Muscle of leg (tissue), 11 donors: Measurements from ENCODE around the gene SEMA3B. TPM values are rescaled to one million over a fixed set of nuclear protein-coding genes. Genes with fewer than 3 reads are reported as not detected.

Source experiments
- DNase-seq: peaks from one replicate; pipeline ENCODE4 v3.0.0; 2013
- H3K27ac ChIP-seq: one replicate; pipeline ENCODE4 v1.5.1; 2013; ENCODE audit warnings: mild to moderate bottlenecking, low read length, control low read depth
- H3K27me3 ChIP-seq: one replicate; pipeline ENCODE4 v1.6.1; 2013; ENCODE audit warnings: low read length; ENCODE audit not compliant: control insufficient read depth, insufficient read depth
- H3K36me3 ChIP-seq: one replicate; pipeline ENCODE4 v1.6.1; 2013; ENCODE audit warnings: low read length; ENCODE audit not compliant: control insufficient read depth, insufficient read depth
- H3K4me1 ChIP-seq: one replicate; pipeline ENCODE4 v1.6.1; 2013; ENCODE audit warnings: low read length; ENCODE audit not compliant: control insufficient read depth, insufficient read depth
- H3K4me3 ChIP-seq: one replicate; pipeline ENCODE4 v1.5.1; 2013; ENCODE audit warnings: low read length, control low read depth
- H3K9me3 ChIP-seq: replicated peaks from 2 replicates; pipeline ENCODE4 v1.6.1; 2013; ENCODE audit warnings: low read depth, low read length; ENCODE audit not compliant: control insufficient read depth
- WGBS: methylation state at CpG from one replicate; pipeline ENCODE4 v1.1.5; 2013; ENCODE audit warnings: missing lambda C conversion rate; ENCODE audit not compliant: insufficient coverage; 5-methylcytosine and 5-hydroxymethylcytosine counted together
- polyA plus RNA-seq, 8 donors: library from polyadenylated mRNA; unstranded; fragments of 120-200 nt; gene quantifications; one replicate each; pipeline versions ENCODE4 v1.2.1 to v1.2.3, GENCODE V29; 2013; ENCODE audit warnings: inconsistent platforms in 1 of 8, low replicate concordance in 1 of 8; ENCODE audit not compliant: insufficient read length in 8 of 8, insufficient read depth in 1 of 8
- total RNA-seq: library from RNA; stranded (reverse); fragments of 120-200 nt; gene quantifications from one replicate; pipeline ENCODE4 v1.2.4, GENCODE V29; 2013

Gene SEMA3B
- total and polyA plus RNA-seq, 9 donors, result 31.8 to 53.7 (median 40.5) TPM

GRCh38 chr3:50293079-50293801 lies 24.3 kb downstream of the SEMA3B start:
- WGBS, result 71% methylated on average over 10 of the region's 12 CpGs
- peak; percentile 37 for DNase-seq

GRCh38 chr3:50294089-50294488 lies 25.1 kb downstream of the SEMA3B start:
- 92% methylated on average over 3 of the region's 4 CpGs for WGBS
- DNase-seq, result peak; percentile 14
- Histone ChIP-seq H3K27me3 (no peaks in the 10 kb centered on the region), H3K4me1 (peaks cover 29% of the 10 kb centered on the region), H3K9me3 (no peaks in the 10 kb centered on the region), H3K27ac (no peak overlapping the region), H3K4me3 (no peak overlapping the region), H3K36me3 (peaks cover 22% of the 10 kb centered on the region)

More at GRCh38 chr3:50293079-50293801, 24.3 kb downstream of the SEMA3B start:
- no peaks in the 10 kb centered on the region for H3K27me3 ChIP-seq
- peak overlapping the region; percentile 89 for H3K27ac ChIP-seq
- H3K4me3 ChIP-seq, result no peak overlapping the region
- peaks cover 31% of the 10 kb centered on the region for H3K36me3 ChIP-seq
- H3K9me3 ChIP-seq, result no peaks in the 10 kb centered on the region
- peaks cover 21% of the 10 kb centered on the region for H3K4me1 ChIP-seq

- WGBS, result 89% methylated on average over 21 of the region's 22 CpGs
These were observed 25.8 kb downstream of the SEMA3B start for GRCh38 chr3:50294492-50295403.

GRCh38 chr3:50295553-50296431 lies 26.8 kb downstream of the SEMA3B start:
- H3K9me3 ChIP-seq, result no peaks in the 10 kb centered on the region
- no peak overlapping the region for H3K4me3 ChIP-seq
- peaks cover 7% of the 10 kb centered on the region for H3K36me3 ChIP-seq
- peaks cover 41% of the 10 kb centered on the region for H3K4me1 ChIP-seq
- no peak overlapping the region for H3K27ac ChIP-seq
- no peaks in the 10 kb centered on the region for H3K27me3 ChIP-seq
- DNase-seq, result peak; percentile 21
- 90% methylated on average over 6 of the region's 8 CpGs for WGBS

More at GRCh38 chr3:50294492-50295403, 25.8 kb downstream of the SEMA3B start:
- H3K27me3 ChIP-seq, result no peaks in the 10 kb centered on the region
- no peaks in the 10 kb centered on the region for H3K9me3 ChIP-seq
- peak; percentile 13 for DNase-seq
- H3K4me1 ChIP-seq, result peaks cover 31% of the 10 kb centered on the region
- no peak overlapping the region for H3K27ac ChIP-seq
- H3K4me3 ChIP-seq, result no peak overlapping the region
- peaks cover 16% of the 10 kb centered on the region for H3K36me3 ChIP-seq

- Histone ChIP-seq H3K36me3 (peaks cover 7% of the 10 kb centered on the region), H3K4me1 (peaks cover 37% of the 10 kb centered on the region), H3K9me3 (no peaks in the 10 kb centered on the region), H3K27ac (no peak overlapping the region), H3K27me3 (no peaks in the 10 kb centered on the region), H3K4me3 (no peak overlapping the region)
- no peak for DNase-seq
- 90% methylated on average over 14 of the region's 18 CpGs for whole genome bisulfite sequencing
These were observed 27.9 kb downstream of the SEMA3B start for GRCh38 chr3:50296721-50297383.

GRCh38 chr3:50297384-50297775 lies 28.4 kb downstream of the SEMA3B start:
- DNase-seq, result peak; percentile 42
- H3K27ac ChIP-seq, result no peak overlapping the region
- WGBS, result 100% methylated on average over 2 of the region's 2 CpGs
- no peaks in the 10 kb centered on the region for H3K9me3 ChIP-seq
- H3K4me3 ChIP-seq, result no peak overlapping the region
- peaks cover 39% of the 10 kb centered on the region for H3K4me1 ChIP-seq
- peaks cover 7% of the 10 kb centered on the region for H3K36me3 ChIP-seq
- H3K27me3 ChIP-seq, result no peaks in the 10 kb centered on the region

- Histone ChIP-seq H3K36me3 (peaks cover 7% of the 10 kb centered on the region), H3K9me3 (no peaks in the 10 kb centered on the region), H3K27me3 (no peaks in the 10 kb centered on the region), H3K27ac (peak overlapping the region; percentile 93), H3K4me3 (peak overlapping the region; percentile 88), H3K4me1 (peaks cover 40% of the 10 kb centered on the region)
- 36% methylated on average over 6 of the region's 9 CpGs for WGBS
- peak; percentile 28 for DNase-seq
These were observed 29.2 kb downstream of the SEMA3B start for GRCh38 chr3:50297896-50298725.

GRCh38 chr3:50298836-50299637 lies 30.1 kb downstream of the SEMA3B start, which contains the start of the genes HYAL3 and NAA80:
TSS of gene HYAL3 (minus strand) at chr3:50299405. CDS start at chr3:50295602, 3,803 bp downstream.
TSS of gene NAA80 (minus strand) at chr3:50299405. CDS start at chr3:50297463, 1,942 bp downstream.
- peaks cover 43% of the 10 kb centered on the region for H3K4me1 ChIP-seq

More at GRCh38 chr3:50298836-50299637, 30.1 kb downstream of the SEMA3B start, which contains the start of the genes HYAL3 and NAA80:
- peak; percentile 100 for DNase-seq
- Histone ChIP-seq H3K27ac (peak within 1 kb of the TSS; percentile 93), H3K4me3 (peak within 1 kb of the TSS; percentile 88), H3K36me3 (peaks cover 7% of the 10 kb centered on the region), H3K9me3 (no peaks in the 10 kb centered on the region), H3K27me3 (no peaks in the 10 kb centered on the region)
- WGBS, result under 1% methylated on average over 50 of the region's 61 CpGs
